Putamen (tissue), 1 donor: ENCODE data around the gene TBC1D10A.

Experiments used
- DNase-seq: peaks from one replicate; pipeline ENCODE4 v3.0.0-alpha.2; 2016; ENCODE audit warnings: low spot score

The TBC1D10A gene

DNA sequence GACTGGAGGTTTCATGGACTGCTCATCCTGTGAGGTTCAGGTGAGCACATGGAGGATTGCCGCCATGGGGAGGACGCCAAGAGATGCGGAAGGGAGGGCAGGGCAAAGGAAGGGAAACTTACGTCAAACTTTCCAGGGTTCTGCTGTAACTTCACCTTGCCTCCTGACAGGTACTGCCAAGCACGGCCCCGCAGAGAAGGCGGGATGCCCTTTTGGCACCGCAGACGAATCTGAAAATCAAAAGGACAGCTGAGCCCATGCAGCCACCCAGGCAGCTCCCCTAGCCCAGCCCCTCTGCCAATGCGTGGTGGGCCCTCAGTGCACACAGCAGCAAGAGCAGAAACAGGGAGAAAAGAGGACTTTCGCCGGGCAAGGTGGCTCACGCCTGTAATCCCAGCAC, 27.4 kb downstream of the TBC1D10A start:
- no peak for DNase-seq

- DNase-seq, result no peak
These were observed 28.6 kb downstream of the TBC1D10A start for GRCh38 chr22:30297991-30298701.

GRCh38 chr22:30297276-30297990, 29.3 kb downstream of the TBC1D10A start:
- no peak for DNase-seq

GRCh38 chr22:30296833-30297232, 29.9 kb downstream of the TBC1D10A start:
- no peak for DNase-seq

- DNase-seq, result no peak
These were observed 30.4 kb downstream of the TBC1D10A start for GRCh38 chr22:30296324-30296723.

- no peak for DNase-seq
These were observed 31.2 kb downstream of the TBC1D10A start for GRCh38 chr22:30295576-30295975.

DNA sequence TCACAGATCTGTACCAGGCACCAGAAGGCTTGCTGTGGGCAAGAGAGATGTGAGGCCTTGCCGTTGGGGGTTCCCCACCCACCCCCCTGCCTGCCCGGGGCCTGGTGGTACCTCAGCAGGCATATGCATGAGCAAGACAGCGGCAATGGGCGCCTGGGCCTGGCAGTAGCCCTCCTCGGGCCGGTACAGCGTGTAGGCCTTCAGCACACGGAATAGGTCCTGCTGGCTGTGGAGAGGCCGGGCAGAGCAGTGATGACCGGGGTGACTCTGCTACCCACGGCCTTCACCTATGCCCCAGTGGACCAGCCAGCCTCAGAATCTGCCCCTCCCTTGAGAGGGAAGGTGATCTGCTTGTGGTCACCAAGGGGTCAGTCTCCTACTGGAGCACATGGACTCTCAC, 31.9 kb downstream of the TBC1D10A start:
- DNase-seq, result no peak

GRCh38 chr22:30294066-30294465, 32.7 kb downstream of the TBC1D10A start:
- no peak for DNase-seq

- no peak for DNase-seq
These were observed 33.7 kb downstream of the TBC1D10A start for GRCh38 chr22:30293026-30293425.

DNA sequence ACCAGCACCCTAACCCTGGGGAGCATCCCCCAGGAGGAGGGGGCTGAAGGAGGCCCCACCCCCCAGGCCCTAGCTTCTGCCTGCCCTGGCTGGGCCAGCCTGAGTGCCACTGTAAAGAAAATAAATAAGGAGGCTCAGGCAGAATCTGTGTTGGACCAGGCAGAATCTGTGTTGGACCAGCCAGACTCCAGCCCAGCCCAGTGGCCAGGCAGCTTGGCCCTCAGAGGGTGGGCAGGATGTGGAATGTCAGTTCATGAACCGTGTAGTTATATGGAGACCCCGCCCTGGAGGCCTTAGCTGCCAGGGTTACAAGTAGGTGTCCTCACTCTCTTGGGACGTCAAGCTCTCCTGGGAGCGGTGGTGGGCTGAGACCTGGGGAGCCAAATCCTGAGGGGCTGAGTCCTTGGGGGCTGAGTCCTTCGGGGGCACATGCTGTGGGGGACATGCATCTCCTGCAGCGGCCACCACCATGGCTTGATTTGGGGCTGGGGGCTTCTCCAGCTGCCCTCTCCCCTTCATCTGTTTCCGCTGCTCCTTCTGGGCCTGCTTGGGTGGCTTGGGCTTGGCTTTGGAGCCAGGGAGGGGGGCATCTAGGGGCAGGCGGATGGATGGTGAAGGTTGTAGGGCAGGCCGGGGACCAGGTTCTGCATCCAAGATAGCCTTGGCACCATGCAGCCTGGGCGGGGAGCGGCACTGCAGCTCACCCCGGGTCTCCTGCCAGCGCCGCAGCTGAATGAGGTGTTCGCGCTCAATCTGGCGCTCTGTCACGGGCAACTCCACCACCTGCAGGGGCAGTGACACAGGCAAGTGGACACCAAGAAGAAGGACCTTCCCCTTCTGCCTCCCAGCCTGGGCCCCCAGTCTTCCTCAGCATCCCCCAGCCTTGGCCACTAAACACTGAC, 34.4 kb downstream of the TBC1D10A start:
- DNase-seq, result no peak

GRCh38 chr22:30291058-30291892, 35.5 kb downstream of the TBC1D10A start:
- DNase-seq, result peak; percentile 80

GRCh38 chr22:30290342-30291057, 36.2 kb downstream of the TBC1D10A start:
- no peak for DNase-seq

DNA sequence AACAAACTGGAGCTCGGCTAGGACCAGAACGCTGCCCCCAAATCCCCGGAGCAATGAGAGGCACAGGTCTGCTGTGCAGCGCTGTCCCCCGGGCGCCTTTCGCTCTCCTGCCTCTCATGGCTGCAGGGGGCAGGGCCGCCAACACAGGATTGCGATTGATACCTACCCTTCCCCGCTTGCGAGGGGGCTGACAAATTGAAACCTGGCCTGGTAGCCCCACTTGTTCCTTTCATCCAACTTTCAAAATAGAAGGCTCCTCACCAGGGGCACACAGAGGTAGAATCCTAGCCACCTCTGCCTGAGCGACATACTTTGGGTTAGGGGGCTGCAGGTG, 36.8 kb downstream of the TBC1D10A start:
- DNase-seq, result no peak

DNA sequence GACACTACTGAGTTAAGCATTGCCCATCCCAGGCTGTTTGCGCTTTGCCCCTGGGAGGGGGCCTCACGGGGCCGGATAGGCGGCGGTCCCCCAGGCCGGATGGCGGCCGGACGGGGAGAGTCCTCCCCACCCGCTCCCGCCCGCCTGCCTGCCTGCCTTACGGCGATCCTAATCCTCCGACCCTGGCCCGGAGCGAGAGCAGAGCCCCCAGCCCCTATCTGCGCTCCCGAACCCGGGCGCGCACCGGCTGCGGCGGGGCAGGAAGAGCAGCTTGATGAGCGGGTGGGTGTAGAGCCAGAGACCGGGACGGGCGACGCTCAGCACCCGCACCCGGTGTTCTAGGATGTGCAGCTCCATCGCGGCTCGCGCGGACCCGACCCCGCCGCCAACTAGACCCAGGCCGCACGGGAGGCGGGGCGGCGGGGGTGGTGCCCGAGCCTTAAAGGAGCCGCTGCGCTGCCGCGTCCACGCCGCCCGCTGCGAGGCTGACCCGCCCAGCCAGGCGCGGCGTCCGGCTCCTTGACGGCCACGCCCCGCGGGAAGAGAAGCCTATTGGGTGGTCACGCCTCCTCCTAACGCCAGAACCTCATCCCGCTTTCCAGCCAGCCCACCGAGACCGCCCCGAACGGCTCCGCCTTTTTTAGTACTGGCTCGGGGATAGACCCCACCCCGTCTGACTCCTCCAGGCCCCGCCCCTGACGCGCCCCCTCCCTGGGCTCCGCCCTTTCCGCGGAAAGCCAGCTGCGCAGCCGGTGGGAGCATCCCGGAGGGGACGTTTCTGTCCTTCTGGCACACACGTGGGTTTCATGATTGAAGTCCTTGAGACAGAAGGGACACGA, 37.4 kb downstream of the TBC1D10A start, which contains the start of gene CASTOR1:
TSS of gene CASTOR1 (minus strand) at position 365 of the 839 bp plus-strand sequence. CDS start at position 357, 8 bp downstream.
- DNase-seq, result peak; percentile 93

GRCh38 chr22:30288419-30289140, 38.2 kb downstream of the TBC1D10A start:
- no peak for DNase-seq

- DNase-seq, result peak; percentile 76
These were observed 38.9 kb downstream of the TBC1D10A start for GRCh38 chr22:30287648-30288418.

DNA sequence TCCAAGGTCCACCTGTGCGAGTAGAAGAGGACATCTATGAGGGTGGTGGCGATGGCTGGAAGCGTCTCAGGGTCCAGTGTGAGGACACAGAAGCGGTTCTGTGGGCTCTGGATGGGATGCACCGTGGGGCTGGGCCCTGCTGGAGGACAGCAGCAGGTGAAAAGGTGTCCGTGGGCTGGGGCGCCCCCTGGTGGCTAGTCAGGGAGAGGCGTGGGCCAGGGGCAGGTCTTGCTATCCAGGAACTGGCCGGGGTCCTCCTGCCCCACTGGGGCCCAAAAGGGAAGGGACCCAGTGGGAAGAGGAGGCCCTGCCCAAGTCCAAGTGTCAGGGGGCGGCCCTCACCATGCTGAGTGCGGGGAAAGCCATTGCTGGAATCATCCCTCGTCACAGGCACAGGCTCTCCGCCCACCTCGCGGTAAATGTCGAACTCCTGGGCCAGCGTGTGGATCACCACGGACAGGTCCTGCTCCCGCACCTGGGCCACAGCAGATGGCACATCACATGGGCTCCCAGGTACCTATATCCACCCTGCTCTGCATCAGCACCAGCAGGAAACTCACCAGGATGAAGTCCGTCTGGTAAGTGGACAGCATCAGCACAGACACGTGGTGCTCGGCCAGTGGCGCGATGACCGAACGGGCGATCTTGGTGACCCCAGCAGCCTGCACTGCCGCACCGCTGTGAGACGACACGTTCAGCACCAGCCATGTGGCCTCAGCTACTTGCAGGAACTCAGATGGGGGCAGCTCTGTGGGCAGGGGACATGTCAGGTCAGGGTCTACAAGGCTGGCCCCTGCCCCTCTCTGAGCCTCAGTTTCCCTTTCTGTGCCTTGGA, 39.7 kb downstream of the TBC1D10A start:
- no peak for DNase-seq

- DNase-seq, result no peak
These were observed 40.4 kb downstream of the TBC1D10A start for GRCh38 chr22:30286331-30286730.
